HG02885 (cell line): Measurements from ENCODE around the gene EOMES.

Experiments used
- ATAC-seq: cut with Tn5 transposase; IDR thresholded peaks from one replicate; pipeline ENCODE4 v1.9.1; 2021; ENCODE audit warnings: mild to moderate bottlenecking; ENCODE audit not compliant: unreplicated experiment, poor library complexity

The EOMES gene

DNA sequence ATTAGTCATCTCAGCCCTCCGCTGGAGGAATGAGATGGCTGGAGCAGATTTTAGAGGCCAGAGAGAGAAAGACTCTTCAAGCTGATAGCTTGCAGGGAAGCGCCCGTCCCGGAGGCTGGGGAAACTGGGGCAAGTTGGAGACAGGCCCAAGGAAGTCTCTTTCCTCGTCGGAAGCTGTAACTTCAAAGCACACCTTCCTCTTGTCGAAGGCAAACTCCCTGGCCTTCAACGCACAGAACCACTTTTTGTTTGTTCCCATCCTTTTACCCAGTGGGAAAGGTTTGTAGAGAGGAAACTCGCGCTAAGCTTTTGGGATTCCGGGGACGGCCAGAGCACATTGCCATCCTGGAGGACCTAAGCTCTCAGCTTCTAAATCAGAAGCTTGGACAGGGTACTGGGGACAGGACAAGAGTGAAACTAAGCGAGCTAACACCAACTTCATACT, 900 bp upstream of the EOMES start:
- ATAC-seq, result no peak

DNA sequence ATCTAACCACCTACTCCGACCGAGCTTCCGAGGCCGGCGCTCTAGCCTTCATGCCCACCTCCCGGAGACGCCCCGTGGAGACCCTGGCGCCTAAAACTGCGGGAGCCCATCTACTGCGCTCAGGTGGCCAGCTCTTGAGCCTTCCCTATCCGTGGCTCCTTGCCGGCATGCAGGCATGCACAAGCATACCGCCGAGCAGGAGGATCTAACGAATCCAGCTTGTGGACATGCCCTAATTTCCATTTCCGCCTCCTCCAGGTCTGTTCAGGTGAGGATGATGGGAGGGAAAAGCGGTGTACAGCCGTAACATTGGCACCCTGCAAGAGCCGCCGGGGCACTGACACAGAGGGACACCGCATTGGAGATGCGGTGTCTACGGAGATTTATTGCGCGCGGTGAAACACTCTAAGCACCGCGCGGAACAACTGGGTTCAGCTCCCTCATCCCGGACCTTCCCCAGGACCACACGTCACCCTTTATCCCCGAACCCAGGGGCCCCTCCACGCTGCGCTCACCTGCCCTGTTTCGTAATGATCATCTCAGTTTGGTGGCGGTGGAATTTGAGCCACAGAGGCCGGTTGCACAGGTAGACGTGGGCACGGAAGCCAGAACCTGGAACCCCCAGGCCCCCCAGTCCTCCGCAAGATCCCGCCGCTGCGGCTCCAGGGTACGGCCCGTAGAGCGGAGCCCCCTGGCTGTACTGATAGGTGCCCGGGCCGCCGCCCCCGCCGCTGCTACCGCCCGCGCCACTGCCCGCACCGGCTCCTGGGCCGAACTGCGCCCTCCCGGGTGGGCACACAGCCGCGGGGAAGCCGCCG, 1.0 kb downstream of the EOMES start:
- peak; percentile 2 for ATAC-seq

DNA sequence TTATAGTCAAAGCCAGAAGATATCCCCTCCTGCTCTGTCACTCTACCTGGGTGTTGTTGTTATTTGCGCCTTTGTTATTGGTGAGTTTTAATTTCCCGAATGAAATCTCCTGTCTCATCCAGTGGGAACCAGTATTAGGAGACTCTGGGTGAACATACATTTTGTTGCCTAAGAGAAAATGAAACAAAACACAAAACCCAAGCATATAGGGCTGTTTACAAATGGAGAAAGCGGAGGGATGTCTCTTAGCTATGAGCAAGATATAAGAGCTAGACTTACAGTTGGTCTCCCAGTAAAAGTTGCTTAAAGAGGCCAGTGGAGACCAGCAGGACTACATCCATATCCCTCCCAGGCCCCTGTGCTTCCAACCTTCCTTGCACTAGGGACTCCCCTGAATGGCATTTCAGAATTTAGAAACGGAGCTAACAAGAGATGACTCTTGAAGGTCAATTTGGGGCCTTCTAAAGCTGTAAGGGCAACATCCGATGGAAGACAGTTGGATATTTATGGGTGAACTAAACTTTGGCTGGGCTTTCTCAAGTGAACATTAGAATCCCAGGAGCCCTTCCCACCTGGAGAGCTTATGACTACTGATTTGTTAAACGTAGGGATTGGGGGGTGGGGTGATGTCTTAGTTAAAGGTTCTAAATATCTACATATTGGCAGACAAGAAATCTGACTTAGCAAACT, 2.7 kb downstream of the EOMES start:
- no peak for ATAC-seq

DNA sequence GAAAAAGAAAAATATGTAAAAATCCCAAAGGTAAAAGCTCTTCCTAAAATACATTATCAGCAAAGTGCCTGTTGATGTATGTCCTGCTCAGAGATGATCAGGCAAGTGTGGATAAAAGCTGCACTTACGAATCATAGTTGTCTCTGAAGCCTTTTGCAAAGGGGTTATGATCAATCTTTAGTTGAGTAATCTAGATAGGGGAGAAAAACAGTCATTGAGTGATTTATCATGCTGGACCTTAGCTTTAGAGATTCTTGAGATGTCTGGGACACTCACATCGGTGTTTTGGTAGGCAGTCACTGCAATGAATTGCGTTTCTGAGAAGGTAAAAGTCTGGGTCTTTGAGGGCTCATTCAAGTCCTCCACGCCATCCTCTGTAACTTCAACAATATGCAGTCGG, 3.7 kb downstream of the EOMES start:
- ATAC-seq, result no peak

DNA sequence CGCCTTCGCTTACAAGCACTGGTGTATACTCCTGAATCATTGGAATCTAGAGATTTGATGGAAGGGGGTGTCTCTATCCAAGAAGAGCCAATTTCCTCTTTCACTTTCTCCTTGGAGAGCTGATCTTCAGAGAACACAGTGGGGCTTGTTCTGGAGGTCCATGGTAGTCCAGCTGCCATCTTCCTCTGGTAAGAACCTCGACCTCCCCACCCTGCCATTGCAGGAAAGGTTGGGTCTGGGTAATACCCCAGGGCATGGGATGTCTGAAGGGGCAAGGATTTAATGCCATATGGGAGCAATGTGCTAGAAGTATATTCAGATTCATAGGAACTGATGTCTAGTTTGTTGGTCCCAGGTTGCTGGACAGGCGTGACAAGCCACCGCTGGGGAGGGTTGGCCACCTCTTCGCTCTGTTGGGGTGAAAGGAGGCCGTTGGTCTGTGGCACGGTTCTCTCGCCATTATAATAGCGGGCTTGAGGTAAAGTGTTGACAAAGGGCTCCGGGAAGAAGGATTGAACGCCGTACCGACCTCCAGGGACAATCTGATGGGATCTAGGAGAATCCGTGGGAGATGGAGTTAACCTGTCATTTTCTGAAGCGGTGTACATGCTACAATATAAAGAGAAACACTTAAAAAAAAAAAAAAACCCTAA, 4.8 kb downstream of the EOMES start:
- ATAC-seq, result no peak

DNA sequence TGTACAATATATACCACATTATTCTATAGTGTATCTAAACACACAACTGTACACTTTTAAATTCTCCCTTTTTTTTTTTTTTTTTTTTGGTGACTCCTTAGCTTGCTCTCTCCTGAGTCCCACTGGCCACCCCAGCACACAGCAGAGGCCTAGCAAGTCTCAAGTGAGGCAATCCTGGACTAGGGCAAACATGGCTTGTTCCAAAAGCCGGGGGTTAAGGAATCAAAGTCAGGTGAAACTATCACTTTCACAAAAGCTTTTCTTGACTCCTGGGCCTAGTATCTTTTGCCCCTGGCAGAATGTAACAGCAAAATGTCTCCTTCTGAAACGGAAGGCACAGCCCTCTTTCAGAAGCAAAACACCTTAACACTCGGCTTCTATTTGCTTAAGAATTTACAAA, 5.8 kb downstream of the EOMES start:
- no peak for ATAC-seq

DNA sequence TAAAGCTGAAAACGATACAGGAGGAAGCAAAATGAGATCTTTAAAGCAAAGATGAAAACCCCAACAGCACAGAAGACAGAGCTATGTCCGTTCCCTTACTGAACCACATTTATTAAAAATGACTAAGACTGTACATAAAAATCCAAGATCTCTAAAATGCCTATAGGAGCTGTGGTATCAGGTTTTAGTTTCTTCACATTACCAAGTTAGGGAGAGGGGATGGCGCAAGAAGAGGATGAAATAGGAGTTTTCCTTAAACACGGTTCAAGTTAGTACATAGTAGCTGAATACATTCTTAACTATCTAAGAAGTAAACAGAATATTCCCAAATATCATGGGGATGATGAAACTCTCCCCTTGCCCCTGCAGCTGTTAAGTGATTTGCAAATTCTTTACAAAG, 6.3 kb downstream of the EOMES start:
- ATAC-seq, result no peak

DNA sequence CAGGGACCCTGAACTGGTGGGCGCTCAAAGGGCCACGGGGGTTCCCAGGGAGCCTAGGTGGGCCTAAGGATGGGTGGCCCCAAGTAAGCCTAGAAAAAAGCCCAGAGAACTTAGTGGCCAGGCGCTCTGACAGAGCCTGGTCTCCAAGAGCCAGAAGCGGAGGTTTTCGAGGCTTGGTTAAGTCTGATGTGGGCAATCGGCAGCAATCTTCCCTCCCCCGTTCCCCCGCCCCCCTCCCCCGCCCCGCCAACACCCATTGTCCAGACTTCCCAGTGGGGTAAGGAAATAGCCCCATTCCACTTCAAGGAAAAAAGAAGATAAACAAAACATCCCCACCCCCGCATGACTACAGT, 6.7 kb downstream of the EOMES start:
- ATAC-seq, result no peak

DNA sequence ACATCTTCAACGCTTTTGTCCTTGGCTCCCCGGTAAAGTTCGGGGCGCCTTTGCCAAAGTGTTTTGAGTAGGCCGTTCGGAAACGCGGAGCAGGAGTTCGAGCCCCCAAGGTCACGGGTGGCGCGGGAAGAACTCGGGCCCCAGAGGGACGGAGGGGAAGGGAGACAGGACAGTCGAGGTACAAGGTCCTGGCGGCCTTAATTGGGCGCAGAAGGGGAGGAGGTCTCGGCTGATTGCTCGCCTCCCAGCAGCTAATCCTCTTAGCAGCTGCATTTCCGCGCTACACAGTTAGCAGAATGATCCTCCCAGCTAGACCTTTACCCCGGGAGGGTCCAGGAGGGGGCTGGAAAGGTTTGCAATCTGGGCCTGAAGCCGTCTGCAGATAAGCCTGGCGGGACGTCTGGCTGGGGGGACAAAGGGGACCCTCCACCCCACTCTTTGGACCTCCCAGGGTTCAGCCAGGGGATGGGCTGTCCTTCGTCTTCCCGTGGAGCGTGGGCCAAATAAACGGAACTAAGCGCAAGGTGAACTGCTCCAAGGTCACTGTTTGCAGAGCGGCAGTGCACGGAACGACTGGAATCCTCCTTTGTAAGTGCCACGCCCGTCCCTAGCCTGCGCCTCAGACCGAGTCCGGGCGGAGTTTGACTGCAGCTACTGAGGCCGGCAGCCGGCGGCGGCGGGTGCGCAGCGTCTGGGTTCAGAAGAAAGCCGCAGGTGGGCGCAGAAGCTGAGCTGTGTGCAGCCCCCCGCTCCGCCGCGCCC, 7.2 kb downstream of the EOMES start:
- ATAC-seq, result no peak

DNA sequence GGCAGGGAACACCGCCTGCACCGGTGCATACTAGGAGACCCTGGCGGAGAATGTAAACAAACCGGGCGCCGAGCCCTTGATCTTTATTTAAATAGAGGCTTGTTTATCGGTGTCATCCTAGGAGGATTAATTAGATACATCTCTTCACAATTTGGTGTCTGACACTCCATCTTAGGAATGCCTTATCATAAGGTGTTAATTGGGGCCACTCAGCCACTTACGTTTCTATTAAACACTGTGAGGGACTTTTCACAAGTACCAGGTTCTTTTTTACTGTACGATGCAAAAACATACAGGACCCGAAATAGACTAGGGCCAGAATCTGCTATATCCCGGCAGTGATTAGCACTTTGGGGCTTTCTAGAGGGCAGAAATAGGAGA, 8.0 kb downstream of the EOMES start:
- ATAC-seq, result no peak

DNA sequence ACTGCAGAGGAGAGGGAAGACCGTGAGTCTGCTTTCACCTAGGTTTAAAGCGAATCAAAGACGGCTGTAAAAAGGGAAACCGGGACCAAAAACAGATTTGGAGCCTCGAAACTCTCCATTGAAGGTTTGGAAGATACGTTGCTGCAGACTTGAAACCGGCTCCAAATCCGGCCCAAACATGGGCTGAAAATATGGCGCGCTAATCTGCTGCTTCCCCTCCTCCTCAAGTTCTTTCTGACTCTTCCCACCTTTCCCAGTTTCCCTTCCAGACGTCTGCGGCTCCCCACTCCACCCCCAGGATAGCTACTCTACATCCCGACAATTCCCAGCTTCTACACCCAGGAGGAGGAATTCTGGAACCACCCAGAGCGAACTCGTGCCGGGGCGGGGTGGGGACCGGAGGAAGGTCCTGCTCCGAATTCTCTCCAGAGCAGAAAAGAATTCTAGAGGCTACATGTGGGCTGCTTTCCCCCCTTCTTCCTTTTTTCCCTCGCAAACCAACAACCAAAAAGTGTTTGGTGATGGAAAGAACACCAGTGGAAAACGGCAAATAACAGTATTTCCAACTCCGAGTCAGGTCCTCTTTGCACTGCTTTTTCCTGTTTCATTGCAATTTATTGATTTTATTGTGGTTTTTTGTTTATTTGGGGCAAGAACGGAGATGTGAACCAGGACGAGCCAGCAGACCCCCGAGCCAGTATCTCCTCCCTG, 8.5 kb downstream of the EOMES start:
- no peak for ATAC-seq

DNA sequence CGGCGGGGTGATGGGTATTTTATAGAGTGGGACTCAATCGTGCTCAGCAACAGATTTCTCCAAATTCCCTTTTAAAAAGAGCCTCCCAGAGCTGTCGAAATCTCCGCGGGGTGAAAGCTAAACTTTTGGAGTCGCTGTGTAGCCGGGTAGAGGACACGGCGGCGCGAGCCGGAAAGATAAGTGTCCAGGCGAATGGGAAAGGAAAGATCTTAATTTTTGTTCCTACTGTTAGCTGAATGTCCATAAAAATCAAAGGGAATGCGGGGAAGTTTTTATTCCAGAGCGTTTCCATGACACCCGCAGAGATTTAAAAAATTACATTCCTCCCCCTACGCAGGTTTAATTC, 9.1 kb downstream of the EOMES start:
- no peak for ATAC-seq

DNA sequence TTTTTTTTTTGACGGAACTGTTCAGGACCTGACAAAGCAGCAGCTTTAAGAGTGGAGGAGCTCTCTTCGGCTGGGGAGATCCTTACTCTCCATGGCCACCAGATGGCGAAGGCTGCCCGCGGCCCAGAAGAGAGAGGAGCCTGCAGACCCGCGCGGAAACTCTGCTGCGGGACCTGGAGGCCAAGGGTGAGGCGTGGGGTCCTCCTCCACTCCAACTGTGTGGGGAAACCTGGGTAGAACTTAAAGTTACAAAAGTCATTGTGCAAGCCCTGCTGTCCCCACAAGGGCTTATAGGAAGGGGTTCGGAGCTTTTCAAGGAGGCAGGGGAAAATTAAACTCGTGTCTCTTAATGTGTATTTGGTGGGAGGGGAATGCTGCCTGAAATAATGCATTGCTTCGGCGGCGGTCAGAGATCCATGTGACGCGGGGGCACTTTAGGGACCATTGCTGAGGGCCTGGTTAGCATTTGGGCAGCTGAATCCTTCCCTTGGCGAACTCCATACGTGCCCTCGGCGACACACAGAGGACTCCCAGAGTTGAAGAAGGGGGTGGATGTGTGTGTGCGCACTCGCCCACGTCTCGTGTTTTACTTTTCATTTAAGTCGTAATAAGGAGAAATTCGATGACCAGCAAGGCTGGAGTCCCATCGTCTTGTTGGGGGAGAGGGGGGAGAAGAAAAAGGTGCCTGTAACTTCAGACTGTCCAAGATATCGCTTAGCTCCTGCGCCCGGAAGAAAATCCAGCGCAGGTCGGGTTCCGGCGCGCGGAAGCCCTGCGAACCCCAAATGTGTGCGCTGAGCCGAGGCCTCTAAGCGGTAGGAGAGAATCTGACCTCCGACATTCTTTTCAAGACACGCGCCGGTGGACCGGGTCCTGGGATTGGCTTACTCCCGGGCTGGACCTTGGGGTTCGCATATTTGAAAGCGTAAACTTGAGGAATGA, 9.7 kb downstream of the EOMES start:
- peak; percentile 98 for ATAC-seq

DNA sequence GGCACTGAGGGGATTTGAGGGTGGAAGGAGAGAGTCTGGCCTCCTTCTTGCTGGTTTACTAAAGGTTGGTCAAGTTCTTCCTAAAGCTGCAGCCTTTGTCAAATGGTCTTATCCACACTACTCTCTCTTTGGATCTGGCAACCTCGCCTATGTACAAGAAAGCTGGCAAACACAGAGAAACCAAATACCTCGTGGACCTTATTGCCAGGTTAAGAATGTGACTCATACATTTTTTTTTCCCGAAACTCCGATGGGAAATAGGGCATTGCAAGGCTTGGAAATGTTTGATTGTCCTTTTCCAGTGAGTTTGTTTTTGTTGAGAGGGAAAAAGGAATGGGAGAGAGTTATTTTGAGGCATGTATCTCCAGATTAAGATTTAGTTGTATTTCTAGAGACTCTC, 13.9 kb downstream of the EOMES start:
- no peak for ATAC-seq

DNA sequence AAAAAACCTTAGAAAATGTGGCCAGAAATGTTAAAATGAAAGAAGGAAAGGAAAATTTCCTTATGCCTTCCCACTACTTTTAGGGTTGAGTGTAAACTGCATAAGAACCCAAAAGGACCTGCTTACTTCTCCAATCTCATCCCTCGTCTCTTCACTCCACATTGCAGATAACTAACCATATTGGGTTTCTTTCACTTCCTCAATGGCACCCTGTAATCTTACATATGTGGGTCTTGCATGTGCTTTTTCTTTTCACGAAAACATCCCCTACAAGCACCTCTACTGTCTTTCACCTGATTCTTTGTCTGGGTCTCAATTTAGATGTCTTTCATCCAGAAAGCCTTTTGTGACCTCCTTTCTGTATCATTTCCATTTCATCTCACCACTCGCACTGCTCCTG, 23.1 kb downstream of the EOMES start:
- peak; percentile 64 for ATAC-seq

DNA sequence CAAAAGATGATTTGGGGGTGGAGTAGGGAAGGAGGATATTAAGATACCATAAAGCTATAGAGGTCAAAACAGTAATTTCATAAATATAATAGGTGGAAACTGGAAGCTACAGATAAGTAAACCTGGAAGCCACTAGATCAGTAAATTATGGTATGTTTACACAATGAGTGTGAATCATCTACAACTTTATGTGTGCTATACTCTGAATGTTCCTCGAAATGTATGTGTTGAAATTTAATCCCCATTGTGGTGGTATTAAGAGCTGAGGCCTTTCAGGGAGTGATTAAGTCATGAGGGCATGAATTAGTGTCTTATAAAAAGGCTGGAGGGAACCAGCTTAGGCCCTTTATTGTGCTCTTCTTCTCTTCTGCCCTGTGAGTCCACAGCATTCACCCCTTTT, 25.2 kb downstream of the EOMES start:
- ATAC-seq, result no peak

DNA sequence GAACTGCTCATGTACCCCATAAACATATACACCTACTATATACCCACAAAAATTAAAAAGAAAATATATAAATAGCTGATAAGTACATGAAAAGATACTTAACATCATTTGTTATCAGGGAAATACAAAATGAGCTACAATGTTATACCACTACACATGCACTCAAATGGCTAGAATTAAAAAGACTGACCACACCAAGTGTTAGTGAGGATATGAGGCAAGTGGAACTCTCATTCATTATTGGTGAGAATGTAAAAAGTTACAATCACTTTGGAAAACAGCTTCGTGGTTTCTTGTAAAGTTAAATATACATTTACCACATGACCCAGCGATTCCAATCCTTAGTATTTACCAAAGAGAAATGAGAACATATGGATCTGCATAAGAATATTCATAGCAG, 26.5 kb downstream of the EOMES start:
- no peak for ATAC-seq

DNA sequence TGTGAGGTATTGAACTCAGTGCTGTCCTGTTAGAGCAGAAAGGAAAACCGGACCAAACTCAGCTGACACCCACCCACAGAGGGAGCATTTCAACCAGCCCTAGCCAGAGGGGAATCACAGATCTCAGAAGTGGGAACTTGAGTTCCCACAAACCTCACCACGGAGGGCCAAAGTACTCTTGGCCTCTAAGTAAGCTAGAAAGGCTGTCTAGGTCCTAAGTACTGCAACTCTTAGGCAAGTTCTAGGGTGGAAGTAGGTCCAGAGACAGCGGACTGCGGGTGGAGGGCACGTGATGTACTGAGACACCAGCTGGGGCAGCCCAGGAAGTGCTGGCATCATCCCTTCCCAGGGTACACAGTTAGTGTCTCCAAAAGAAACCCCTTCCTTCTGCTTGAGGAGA, 34.1 kb downstream of the EOMES start:
- ATAC-seq, result no peak

DNA sequence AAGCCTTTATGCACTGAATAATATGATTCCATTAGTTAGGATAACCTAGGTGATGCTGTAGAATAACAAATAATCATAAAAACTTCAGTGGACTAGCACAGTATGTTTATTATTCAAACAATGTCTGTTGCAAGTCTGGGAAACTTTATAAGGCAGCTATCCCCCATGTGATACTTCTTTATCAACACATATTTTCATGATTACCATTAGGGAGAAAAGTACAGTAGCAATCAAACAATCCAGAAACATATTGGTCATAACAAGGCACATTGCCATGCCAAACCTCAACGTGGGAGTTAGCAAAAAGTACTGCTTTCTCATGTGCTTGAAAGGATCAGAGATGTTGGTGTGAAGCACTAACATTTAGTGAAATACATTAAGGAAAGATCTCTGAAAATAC, 35.5 kb downstream of the EOMES start:
- no peak for ATAC-seq
